Stimulated activated naive CD8-positive, alpha-beta T cell treated with anti-CD3 and anti-CD28 coated beads, Interleukin-15, amount 100 ng/mL, for 72 hours (primary cell): ENCODE results near the gene ANKS4B.
"Not testable (repeated sequence)": the region's sequence is repeated elsewhere in the genome, so short reads cannot be mapped to it uniquely, and the experiment has no call there.

Source experiments
- ATAC-seq: fragments of 150-1000 bp; cut with Tn5 transposase; 2 replicates; pipeline ENCODE4 v1.10.0; 2021; ENCODE audit warnings: mild to moderate bottlenecking, moderate library complexity
- DNase-seq, 2 donors: peaks; one replicate each; pipeline ENCODE4 v3.0.0; 2021 to 2022
- H3K27ac Mint-ChIP-seq, 2 donors: one replicate each; pipeline ENCODE4 v1.8.0; 2022; ENCODE audit warnings: mild to moderate bottlenecking in 2 of 2, mixed read lengths in 2 of 2, moderate library complexity in 2 of 2
- H3K27me3 Mint-ChIP-seq: one replicate; pipeline ENCODE4 v1.8.0; 2022; ENCODE audit warnings: mixed read lengths
- H3K4me1 Mint-ChIP-seq: one replicate; pipeline ENCODE4 v1.8.0; 2022; ENCODE audit warnings: mild to moderate bottlenecking, mixed read lengths
- H3K4me3 Mint-ChIP-seq, 2 donors: one replicate each; pipeline ENCODE4 v1.8.0; 2022; ENCODE audit warnings: mild to moderate bottlenecking in 2 of 2, mixed read lengths in 2 of 2, moderate library complexity in 1 of 2
- H3K9me3 Mint-ChIP-seq, 2 donors: one replicate each; pipeline ENCODE4 v1.8.0; 2022; ENCODE audit warnings: mixed read lengths in 2 of 2

The ANKS4B gene

GRCh38 chr16:21236831-21237230 lies 3.3 kb downstream of the ANKS4B start:
- H3K27ac Mint-ChIP-seq, result no peak overlapping the region
- peaks cover 0 to 5% of the 10 kb centered on the region in 2 donors for H3K9me3 Mint-ChIP-seq
- DNase-seq (no peak), ATAC-seq (no peak)
- H3K27me3 Mint-ChIP-seq, result peaks cover 33% of the 10 kb centered on the region
- H3K4me3 Mint-ChIP-seq, result no peak overlapping the region
- H3K4me1 Mint-ChIP-seq, result no peaks in the 10 kb centered on the region

GRCh38 chr16:21239646-21240045 lies 6.1 kb downstream of the ANKS4B start:
- H3K4me3 Mint-ChIP-seq, result no peak overlapping the region
- no peak overlapping the region for H3K27ac Mint-ChIP-seq
- H3K4me1 Mint-ChIP-seq, result no peaks in the 10 kb centered on the region
- no peak for DNase-seq
- ATAC-seq, result no peak
- peaks cover 0 to 5% of the 10 kb centered on the region in 2 donors for H3K9me3 Mint-ChIP-seq
- H3K27me3 Mint-ChIP-seq, result peaks cover 11% of the 10 kb centered on the region

- Mint-ChIP-seq H3K4me1 (no peaks in the 10 kb centered on the region), H3K9me3 (no peaks in the 10 kb centered on the region), H3K4me3 (no peak overlapping the region), H3K27ac (no peak overlapping the region), H3K27me3 (peaks cover 12% of the 10 kb centered on the region)
- DNase-seq, result no peak
- ATAC-seq, result no peak
These were observed 9.3 kb downstream of the ANKS4B start for GRCh38 chr16:21242756-21243155.

- H3K27ac Mint-ChIP-seq, result no peak overlapping the region
- DNase-seq, result no peak
- H3K4me3 Mint-ChIP-seq, result no peak overlapping the region
- ATAC-seq, result no peak
- H3K4me1 Mint-ChIP-seq, result no peaks in the 10 kb centered on the region
- H3K9me3 Mint-ChIP-seq, result no peaks in the 10 kb centered on the region
- H3K27me3 Mint-ChIP-seq, result peaks cover 21% of the 10 kb centered on the region
These were observed 11.2 kb downstream of the ANKS4B start for GRCh38 chr16:21244518-21245215.

GRCh38 chr16:21248179-21248578 lies 14.7 kb downstream of the ANKS4B start:
- not testable (repeated sequence) for H3K27ac Mint-ChIP-seq, ATAC-seq, DNase-seq, H3K4me3 Mint-ChIP-seq, H3K9me3 Mint-ChIP-seq, H3K4me1 Mint-ChIP-seq
- H3K27me3 Mint-ChIP-seq, result peaks cover 31% of the 10 kb centered on the region

GRCh38 chr16:21250072-21250923 lies 16.8 kb downstream of the ANKS4B start:
- Mint-ChIP-seq H3K27me3 (peaks cover 36% of the 10 kb centered on the region), H3K4me3 (no peak overlapping the region), H3K9me3 (no peaks in the 10 kb centered on the region), H3K27ac (peak overlapping the region in 1 of 2 donors; percentile 2), H3K4me1 (no peaks in the 10 kb centered on the region)
- no peak for ATAC-seq
- no peak for DNase-seq

- Mint-ChIP-seq H3K4me1 (no peaks in the 10 kb centered on the region), H3K9me3 (no peaks in the 10 kb centered on the region), H3K27me3 (peaks cover 33% of the 10 kb centered on the region), H3K4me3 (no peak overlapping the region), H3K27ac (no peak overlapping the region)
- ATAC-seq (no peak), DNase-seq (no peak)
These were observed 20.0 kb downstream of the ANKS4B start for GRCh38 chr16:21253470-21253869.

- H3K9me3 Mint-ChIP-seq, result no peaks in the 10 kb centered on the region
- no peak overlapping the region for H3K4me3 Mint-ChIP-seq
- H3K27ac Mint-ChIP-seq, result no peak overlapping the region
- H3K4me1 Mint-ChIP-seq, result no peaks in the 10 kb centered on the region
- DNase-seq (no peak), ATAC-seq (no peak)
- H3K27me3 Mint-ChIP-seq, result peaks cover 14% of the 10 kb centered on the region
These were observed 23.1 kb downstream of the ANKS4B start for GRCh38 chr16:21256636-21257035.

- H3K4me1 Mint-ChIP-seq, result no peaks in the 10 kb centered on the region
- H3K9me3 Mint-ChIP-seq, result no peaks in the 10 kb centered on the region
- DNase-seq, result no peak
- H3K27ac Mint-ChIP-seq, result no peak overlapping the region
- H3K27me3 Mint-ChIP-seq, result peaks cover 14% of the 10 kb centered on the region
- ATAC-seq, result no peak
- H3K4me3 Mint-ChIP-seq, result no peak overlapping the region
These were observed 23.8 kb downstream of the ANKS4B start for GRCh38 chr16:21257284-21257683.

GRCh38 chr16:21260870-21261791 lies 27.6 kb downstream of the ANKS4B start:
- no peaks in the 10 kb centered on the region for H3K9me3 Mint-ChIP-seq

GRCh38 chr16:21262779-21263639 lies 29.5 kb downstream of the ANKS4B start:
- Mint-ChIP-seq H3K4me1 (no peaks in the 10 kb centered on the region), H3K4me3 (no peak overlapping the region), H3K27ac (peak overlapping the region; percentile 69 to 91), H3K9me3 (no peaks in the 10 kb centered on the region), H3K27me3 (peaks cover 13% of the 10 kb centered on the region)
- no peak for ATAC-seq
- DNase-seq, result no peak

More at GRCh38 chr16:21260870-21261791, 27.6 kb downstream of the ANKS4B start:
- Mint-ChIP-seq H3K4me3 (no peak overlapping the region), H3K27me3 (peaks cover 13% of the 10 kb centered on the region), H3K4me1 (no peaks in the 10 kb centered on the region), H3K27ac (peak overlapping the region in 1 of 2 donors; percentile 48)
- DNase-seq (no peak), ATAC-seq (no peak)

- Mint-ChIP-seq H3K4me3 (no peak overlapping the region), H3K9me3 (no peaks in the 10 kb centered on the region), H3K27me3 (peaks cover 13% of the 10 kb centered on the region), H3K4me1 (no peaks in the 10 kb centered on the region), H3K27ac (peak overlapping the region in 1 of 2 donors; percentile 69)
- DNase-seq, result no peak
- no peak for ATAC-seq
These were observed 30.4 kb downstream of the ANKS4B start for GRCh38 chr16:21263640-21264570.

GRCh38 chr16:21264571-21265036 lies 31.1 kb downstream of the ANKS4B start:
- DNase-seq, result no peak
- H3K27ac Mint-ChIP-seq, result peak overlapping the region in 1 of 2 donors; percentile 57

More at GRCh38 chr16:21264571-21265036, 31.1 kb downstream of the ANKS4B start:
- Mint-ChIP-seq H3K27me3 (peaks cover 13% of the 10 kb centered on the region), H3K4me1 (no peaks in the 10 kb centered on the region), H3K9me3 (no peaks in the 10 kb centered on the region), H3K4me3 (no peak overlapping the region)
- no peak for ATAC-seq
